ENCODE measurements around the gene NTM.
"Not testable (repeated sequence)": the region's sequence is repeated elsewhere in the genome, so short reads cannot be mapped to it uniquely, and the experiment has no call there.

- TF ChIP-seq CBFB (CRISPR knock-in tag; IDR thresholded peaks at IDR 0.05; ENCODE audit: low read depth); FOXK1 (CRISPR knock-in tag; IDR thresholded peaks at IDR 0.05); NFYB (CRISPR knock-in tag; conservative IDR thresholded peaks at IDR 0.05; ENCODE audit: low read depth); TEAD1 (CRISPR knock-in tag; IDR thresholded peaks at IDR 0.05); E2F4 (CRISPR knock-in tag; IDR thresholded peaks at IDR 0.05; ENCODE audit: borderline replicate concordance, low read depth); SMAD3 (CRISPR knock-in tag; IDR thresholded peaks at IDR 0.05; ENCODE audit: borderline replicate concordance); PRDM15 (CRISPR knock-in tag; IDR thresholded peaks at IDR 0.05); ZNF232 (CRISPR knock-in tag; IDR thresholded peaks at IDR 0.05): not testable (repeated sequence)
- TF ChIP-seq, protein P1, sequence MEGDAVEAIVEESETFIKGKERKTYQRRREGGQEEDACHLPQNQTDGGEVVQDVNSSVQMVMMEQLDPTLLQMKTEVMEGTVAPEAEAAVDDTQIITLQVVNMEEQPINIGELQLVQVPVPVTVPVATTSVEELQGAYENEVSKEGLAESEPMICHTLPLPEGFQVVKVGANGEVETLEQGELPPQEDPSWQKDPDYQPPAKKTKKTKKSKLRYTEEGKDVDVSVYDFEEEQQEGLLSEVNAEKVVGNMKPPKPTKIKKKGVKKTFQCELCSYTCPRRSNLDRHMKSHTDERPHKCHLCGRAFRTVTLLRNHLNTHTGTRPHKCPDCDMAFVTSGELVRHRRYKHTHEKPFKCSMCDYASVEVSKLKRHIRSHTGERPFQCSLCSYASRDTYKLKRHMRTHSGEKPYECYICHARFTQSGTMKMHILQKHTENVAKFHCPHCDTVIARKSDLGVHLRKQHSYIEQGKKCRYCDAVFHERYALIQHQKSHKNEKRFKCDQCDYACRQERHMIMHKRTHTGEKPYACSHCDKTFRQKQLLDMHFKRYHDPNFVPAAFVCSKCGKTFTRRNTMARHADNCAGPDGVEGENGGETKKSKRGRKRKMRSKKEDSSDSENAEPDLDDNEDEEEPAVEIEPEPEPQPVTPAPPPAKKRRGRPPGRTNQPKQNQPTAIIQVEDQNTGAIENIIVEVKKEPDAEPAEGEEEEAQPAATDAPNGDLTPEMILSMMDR (IDR thresholded peaks at IDR 0.05), result not testable (repeated sequence)
- TF ChIP-seq, protein P2, sequence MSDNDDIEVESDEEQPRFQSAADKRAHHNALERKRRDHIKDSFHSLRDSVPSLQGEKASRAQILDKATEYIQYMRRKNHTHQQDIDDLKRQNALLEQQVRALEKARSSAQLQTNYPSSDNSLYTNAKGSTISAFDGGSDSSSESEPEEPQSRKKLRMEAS (CRISPR knock-in tag; IDR thresholded peaks at IDR 0.05), result not testable (repeated sequence)
These were observed 699.2 kb downstream of the NTM start for GRCh38 chr11:132069593-132069992.
